Medulla oblongata (tissue), 1 donor: ENCODE results near the gene VWCE.
"Not testable (repeated sequence)": the region's sequence is repeated elsewhere in the genome, so short reads cannot be mapped to it uniquely, and the experiment has no call there.

ENCODE experiments used
- DNase-seq: peaks from one replicate; pipeline ENCODE4 v3.0.0-alpha.2; 2015; ENCODE audit errors: extremely low spot score

Gene VWCE

GRCh38 chr11:61212202-61212601 lies 82.9 kb downstream of the VWCE start:
- not testable (repeated sequence) for DNase-seq

GRCh38 chr11:61211327-61211952 lies 83.7 kb downstream of the VWCE start:
- not testable (repeated sequence) for DNase-seq

- not testable (repeated sequence) for DNase-seq
Observed at GRCh38 chr11:61210629-61211028, 84.5 kb downstream of the VWCE start.
